Fibroblast of skin of left biceps (primary cell): Measurements from ENCODE around the gene PHF19.

Source experiments
- DNase-seq, 2 experiments: peaks; one replicate each; pipeline ENCODE4 v3.0.0-alpha.2; 2013; ENCODE audit warnings: low read depth in 2 of 2

The PHF19 gene

DNA sequence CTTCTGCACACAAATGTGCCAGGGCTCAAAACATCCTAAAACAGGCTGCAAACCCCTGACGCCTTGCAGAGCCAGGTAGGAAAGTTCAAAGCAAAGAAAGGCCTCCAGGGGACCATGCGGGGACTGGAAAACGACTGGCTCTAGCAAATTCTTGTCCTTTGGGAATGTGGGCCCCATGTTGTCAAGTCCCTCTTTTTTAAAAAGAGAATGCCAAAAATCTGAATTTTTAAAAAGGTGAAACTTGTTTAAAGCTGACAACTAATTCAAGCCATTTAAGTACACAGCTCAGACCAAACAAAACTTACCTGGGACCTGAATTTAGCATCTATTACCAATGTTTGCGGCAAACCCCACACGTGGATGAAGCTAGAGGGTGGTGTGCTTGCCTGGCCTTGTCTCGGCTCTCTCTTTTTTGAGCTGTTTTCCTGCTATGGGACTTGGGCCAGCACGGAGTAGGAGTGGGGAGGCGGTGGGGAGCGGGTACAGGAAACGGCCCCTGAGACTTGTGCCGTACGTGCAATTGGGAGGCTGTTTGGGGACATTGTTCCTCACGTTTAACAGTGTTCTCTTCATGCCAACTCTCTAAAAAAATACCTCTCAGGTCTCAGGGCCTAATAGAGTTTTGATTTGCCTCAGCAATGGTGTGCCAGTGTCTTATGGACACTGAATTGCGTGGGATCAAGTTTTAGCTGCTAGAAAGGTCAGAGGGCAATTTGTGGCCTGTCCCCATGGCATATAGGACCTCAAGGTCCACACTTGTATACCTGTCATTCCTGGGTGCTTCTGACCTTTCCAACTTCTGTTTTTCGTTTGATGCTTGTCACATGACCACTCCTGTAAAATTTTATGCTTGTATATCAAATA is 15.1 kb upstream of the PHF19 start:
- no peak for DNase-seq

DNA sequence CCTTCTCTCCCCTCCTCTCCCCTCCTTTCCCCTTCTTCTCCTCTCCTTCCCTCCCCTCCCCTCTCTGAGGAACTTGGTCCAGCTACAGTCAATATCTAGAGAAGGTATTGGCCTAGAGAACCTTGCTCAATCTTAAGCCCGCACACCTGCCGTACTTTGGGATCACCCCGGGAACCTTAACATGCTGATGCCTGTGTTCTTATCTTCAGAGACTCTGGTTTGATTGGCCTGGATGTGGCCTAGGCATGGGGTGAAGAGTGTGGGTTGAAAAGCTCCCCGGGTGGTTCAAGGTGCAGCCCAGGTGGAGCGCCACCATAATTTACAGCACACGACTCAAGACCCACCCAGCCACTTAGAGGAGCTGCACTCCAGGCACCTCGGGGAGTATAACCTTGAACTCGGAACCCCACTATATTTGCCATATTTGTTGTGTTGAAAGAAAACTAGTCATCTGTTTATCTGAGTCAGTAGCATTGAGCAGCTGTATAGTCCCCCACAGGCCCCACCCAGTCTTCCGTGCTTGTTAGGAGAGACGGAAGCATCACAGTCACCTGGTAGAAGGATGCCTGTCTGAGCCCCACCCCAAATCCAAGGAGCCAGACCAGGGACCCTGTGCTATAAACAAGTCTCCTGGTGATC is 14.4 kb upstream of the PHF19 start:
- no peak for DNase-seq

DNA sequence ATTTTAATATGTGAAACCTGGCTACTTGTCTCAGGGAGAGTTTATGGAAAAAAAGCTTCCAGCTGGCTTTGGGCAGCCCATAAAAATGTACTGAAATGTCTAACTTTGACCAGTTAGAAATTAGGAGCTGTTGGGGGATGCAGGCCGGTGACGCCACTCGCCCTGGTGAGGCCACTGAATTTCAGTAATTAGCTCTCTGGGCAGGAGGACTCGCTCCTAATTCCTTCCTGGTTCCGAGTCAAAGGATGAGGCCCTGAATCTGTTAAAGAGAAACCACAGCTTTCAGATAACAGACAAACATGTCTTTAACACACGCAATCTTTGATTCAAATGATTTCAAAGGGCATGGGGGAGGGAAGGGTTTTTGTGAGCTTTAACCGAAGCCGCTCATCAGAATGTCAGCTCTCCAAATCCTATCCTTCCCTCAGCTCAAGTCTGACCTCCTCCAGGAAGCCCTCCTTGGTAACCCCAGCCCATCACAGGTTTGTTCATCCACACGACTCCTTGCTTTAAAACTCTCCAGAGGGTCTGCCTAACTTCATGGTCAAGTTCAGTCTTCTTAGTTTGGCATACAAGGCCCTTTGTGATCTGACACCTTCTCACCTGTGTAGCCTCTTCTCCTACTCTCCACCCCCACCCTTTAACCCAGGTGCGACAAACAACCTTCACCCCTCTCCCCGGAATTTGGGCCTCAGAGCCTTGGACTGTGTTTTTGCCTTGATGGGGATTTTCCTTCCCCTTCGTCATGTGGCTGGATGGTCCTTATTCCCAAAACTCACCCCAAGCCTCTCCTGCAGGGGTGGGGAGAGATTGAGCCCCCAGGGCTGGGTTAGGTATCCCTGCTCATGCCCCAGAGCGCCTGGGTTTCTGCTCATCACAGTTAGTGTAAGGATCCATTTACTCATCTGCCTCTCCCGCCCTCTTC is 13.6 kb upstream of the PHF19 start:
- DNase-seq = no peak

DNA sequence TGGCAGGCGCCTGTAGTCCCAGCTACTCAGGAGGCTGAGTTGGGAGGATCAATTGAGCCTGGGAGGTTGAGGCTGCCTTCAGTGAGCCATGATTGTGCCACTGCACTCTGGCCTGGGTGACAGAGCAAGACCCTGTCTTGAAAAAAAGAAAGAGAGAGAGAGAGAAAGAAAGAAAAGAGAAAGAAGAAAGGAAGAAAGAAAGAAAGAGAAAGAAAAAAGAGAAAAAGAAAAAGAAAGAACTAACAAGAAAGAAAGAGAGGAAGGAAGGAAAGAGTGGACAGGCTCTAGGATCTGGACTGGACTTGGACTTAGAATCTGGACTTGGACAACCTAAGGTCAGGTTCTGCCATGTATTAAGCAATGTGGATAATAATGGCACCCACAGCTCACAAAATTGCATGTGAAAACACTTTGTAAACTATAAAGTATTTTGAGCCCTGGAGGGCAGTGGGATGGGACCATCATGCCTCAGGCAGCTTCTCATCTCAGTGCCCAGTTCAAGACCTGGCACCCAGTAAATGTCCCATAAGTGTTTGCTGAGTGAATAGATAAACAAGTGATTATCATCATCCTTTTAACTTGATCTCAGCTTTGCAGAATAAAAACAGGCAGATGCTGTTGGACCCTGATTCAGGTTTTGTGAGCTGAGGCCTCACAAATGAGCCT is 12.8 kb upstream of the PHF19 start:
- no peak for DNase-seq

DNA sequence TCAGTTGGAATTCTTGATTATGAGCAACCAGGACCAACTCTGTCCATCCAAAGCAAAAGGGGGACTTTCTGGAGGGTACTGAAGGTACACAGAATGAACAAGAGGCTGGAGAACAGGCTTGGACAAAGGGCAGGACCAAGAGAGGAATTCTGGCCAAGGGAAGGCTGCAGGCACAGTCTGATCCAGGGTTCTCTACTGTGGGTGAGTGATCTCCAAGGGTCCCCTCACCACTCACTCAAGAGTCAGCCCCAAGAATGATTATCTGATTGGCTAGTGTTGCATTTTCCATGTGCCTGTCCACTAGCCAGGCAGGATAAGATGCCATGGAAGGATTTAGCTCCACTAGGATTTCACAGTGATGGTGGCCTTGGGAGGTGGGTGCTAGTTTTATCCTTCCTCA is 11.6 kb upstream of the PHF19 start:
- no peak for DNase-seq

DNA sequence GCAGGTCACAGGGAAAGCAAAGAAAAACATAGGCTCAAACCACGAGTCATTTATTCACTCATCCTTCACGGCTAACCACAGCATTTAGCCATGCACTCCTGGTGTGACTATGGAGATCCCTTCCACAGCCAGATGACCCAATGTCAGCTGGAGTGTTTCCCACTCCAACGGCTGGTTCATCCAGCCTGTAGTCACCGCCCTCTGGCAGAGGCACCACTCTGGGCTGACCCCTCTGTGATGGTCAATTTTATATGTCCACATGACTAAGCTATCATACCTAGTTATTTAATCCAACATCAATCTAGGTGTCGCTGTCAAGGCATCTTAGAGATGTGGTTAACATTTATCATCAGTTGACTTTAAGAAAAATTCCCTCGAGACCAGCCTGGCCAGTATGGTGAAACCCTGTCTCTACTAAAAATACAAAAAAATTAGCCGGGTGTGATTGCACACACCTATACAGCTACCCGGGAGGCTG is 9.5 kb upstream of the PHF19 start:
- DNase-seq = no peak

DNA sequence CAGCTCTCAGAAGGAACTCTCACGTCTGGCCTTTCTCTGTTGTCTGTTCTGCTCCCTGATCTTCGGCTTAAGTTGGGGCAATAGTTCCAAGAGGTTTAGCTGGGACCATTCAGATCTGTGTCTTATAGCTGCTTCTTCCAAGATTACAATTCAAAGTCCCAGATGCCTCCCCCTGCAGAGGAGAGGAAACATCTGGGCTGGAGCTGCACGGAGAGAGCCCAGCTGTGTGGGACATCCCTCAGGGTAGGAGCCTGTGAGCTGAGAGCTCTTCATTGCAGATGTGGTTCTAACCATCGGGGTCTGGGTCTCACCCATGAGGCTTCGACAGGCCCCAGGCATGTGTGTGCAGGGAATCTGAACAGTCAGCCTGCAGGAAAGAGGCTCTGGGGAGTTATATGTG is 9.0 kb upstream of the PHF19 start:
- no peak for DNase-seq

DNA sequence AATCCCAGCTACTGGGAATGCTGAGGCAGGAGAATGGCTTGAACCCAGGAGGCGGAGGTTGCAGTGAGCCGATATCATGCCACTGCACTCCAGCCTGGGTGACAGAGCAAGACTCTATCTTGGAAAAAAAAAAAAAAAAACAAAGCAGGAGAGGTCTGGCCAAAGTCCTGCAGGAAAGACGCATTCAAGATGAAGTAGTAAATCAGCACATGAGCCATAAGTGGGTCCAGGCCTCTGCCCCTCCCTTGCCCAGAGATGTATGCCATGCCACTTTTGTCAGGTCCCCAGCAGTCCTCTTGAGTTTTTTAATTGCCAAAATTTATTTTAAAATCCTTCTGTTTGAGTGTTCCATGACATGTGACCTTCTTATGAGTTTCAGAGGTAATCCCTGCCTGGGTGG is 8.5 kb upstream of the PHF19 start:
- DNase-seq = no peak

DNA sequence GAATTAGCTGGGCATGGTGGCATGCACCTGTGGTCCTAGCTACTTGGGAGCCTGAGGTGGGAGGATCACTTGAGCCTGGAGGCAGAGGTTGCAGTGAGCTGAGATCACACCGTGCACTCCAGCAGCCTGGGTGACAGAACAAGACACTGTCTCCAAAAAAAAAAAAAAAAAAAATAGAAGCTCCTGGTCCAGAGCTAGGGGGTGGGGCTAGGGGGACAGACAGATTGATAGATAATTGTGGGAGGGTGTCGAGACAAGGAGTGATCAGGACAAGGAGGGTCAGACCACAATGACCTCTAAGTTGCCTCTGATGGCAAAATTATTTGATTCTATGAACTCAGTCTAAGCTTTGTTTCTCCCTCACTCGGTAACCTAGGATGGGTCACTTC is 6.6 kb upstream of the PHF19 start:
- DNase-seq = no peak

DNA sequence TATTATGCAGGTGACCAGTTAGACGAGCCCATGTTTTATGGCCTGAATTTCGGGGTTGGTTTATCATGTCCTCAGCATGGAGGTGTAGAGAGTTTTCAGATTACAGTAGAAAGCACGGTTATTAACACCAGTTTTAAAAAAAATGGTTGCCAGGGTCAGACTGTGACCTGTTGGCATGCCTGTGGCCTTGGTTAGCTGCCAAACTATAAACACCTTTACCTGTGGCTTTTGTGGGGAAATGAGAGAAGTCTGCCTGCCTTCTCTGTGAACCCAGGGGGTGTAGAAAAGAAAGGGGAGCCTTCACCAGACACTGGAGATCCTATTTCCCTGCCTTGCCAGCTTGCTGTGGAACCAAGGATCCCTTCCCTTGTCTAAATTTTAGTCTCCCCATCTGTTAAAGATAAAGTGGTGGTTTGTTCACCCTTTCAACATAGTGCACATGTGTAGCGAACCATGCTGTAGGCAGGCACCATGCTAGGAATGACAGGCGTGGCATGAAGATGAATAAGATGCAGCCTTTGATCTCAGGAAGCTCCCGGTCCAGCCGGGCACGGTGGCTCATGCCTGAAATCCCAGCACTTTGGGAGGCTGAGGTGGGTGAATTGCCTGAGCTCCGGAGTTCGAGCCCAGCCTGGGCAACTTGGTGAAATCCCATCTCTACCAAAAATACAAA is 6.1 kb upstream of the PHF19 start:
- DNase-seq = no peak

DNA sequence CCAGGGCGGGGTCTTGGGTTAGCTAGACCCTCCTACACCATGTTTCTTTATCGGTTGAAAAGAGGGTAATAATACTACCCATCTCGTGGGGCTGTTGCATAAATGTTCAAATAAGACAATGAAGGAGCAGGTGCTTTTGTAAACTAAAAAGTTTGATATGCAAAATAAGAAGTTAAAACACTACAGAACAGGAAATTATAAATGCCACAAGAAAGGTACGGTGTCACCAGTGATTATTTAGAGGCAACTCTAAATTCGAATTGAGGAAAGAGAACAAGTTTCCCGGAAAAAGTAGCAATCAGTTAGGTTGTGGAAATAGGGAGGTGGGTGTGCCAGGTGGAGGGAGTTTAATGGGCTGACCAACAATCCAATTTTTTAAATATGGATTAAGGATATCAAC is 2.5 kb upstream of the PHF19 start:
- DNase-seq = no peak

DNA sequence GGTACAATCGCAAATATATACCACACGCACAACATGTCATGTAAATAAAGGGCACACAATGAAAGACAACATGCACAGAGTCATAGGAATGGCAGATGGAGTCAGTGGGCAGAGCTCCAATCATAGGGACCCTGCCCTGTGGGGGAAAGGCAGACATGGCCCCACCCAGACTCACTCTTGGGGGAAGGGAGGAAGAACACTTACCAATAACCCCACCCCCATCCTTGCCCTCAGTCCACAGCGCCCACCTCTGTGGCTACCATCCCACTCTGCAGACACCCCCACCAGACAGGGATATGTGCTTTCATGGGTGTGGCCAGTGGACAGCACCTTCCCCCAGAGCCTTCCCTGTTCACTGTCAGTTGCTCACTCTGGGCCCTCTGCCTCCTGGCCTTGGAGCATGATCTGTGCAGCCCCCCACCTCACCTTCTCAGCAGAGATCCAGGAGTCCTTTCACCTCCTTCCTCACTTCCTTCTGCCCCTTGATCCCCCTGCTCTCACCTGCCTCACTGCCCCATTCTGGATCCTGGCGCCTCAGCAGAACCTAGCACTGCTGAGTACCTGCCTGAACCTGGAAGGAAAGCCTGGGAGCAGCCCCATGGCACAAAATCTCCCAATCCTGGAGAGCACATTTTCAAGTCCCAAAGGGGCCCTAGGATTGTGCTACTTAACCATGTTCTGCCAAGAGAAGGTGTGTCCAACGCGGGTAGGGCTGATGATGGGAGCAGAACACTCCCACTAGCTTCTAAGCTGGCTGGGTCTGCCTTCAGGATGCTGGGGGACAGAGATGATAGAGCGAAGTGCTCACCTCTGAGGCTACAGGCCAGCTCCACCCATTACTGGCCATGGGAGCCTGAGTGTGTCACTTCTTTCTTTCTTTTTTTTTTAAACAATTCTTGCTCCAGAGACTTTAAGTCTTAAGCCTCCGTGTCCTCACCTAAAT is 1.5 kb upstream of the PHF19 start:
- DNase-seq = no peak

DNA sequence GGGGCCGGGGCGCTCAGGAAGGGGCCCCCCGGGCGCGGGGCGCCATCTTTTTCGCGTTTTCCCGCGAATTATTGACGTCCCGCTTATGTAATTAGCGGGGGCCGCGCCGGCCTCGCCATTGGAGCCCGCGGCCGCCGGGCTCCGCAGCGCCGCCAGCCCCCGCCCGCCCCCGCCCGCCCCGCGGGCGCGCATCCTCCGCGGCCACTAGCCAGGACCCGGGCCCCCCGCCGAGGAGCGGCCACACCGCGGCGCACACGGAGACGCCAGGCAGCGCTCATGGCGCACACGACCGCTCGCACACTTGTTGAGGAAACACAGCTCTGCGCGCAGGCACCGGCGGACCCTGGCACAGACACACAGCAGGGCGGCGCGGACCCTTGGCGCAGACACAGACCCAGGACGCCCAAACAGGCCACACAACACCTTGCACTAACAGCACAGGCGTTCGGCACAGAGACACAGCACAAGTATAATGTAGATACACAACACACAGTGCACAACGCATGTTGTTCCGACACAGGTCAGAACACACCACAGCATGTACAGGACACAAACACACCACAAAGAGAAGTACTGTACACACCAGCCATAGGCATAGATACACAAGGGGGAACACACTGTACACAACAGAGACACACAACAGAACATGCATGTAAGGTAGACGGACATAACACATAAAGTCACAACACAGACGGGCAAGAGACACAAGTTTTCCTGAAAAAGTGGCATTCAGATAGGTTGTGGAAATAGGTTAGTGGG is 467 bp upstream of the PHF19 start:
- DNase-seq = no peak

DNA sequence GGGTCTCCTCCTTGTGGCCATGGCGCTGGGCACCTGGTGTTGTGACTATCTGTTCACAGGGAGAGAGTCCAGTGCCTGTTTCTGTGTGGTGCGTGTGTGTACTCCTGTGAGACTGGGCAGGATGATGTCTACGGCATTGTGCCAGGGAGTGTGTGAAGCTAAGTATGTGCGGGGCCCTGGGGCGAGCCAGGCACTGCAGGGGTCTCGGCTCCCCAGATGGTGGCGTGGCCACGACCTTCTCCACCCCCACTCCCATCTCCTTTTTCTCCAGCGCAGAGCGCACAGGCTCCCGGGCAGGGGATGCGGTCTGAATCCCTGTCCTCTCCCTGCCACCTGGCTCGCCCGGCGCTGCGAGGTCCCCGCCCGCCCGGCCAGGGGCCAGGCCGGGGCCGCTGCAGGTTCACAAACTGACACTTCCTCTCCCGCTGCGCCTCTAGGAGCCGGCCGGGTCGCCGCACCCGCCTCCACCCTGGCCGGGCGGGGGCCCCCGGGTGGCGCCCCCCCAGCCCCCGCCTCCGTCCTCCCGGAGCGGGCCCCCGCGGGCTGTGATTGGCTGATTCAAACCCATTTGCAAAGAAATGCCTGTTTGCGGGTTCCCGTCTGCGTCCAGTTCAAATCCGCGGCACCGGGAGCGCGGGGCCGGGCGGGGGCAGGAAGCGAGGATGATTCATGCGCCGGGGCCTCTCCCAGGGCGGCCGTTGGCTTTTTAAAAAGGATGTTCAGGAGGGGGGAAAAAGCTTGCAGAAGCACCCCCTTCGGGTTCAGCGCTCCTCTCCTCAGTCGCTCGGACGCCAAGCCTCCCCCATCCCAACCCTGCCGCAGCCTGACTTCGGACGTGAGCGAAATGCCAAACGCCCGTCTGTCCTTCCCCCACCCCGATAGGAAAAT is 790 bp downstream of the PHF19 start:
- DNase-seq = peak; percentile 52 to 54

DNA sequence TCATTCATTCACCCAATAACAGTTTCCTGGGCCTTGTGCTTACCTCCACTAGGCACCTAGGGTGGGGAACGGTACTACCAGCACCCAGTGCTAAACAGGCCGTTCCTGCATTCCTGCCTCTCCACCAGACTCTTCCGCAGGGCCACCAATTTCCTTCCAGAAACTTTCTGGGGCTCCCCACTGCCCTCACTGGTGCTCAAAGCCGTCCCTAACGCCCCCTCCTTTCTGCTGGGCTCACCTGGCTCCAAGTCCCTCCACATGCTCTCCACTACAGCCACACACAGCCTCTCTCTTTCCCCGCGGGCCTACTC is 1.4 kb downstream of the PHF19 start:
- DNase-seq = no peak

DNA sequence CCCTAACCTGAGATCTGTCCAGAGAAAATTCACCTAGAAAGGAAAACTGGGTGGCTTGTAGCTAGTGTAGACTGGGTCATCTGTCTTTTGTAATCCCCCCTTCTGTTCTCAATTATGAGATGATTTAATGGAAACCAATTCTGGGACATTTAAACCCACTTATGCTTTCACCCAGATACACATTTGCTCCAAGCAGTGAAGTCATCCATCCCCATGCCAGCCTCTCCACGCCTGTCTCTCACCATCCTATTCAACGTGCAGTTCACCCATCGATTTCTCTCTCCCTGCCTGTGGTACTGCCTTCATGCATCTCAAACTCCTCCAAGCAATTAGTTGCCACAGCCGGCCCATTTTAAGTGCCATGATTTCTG is 1.8 kb downstream of the PHF19 start:
- no peak for DNase-seq

DNA sequence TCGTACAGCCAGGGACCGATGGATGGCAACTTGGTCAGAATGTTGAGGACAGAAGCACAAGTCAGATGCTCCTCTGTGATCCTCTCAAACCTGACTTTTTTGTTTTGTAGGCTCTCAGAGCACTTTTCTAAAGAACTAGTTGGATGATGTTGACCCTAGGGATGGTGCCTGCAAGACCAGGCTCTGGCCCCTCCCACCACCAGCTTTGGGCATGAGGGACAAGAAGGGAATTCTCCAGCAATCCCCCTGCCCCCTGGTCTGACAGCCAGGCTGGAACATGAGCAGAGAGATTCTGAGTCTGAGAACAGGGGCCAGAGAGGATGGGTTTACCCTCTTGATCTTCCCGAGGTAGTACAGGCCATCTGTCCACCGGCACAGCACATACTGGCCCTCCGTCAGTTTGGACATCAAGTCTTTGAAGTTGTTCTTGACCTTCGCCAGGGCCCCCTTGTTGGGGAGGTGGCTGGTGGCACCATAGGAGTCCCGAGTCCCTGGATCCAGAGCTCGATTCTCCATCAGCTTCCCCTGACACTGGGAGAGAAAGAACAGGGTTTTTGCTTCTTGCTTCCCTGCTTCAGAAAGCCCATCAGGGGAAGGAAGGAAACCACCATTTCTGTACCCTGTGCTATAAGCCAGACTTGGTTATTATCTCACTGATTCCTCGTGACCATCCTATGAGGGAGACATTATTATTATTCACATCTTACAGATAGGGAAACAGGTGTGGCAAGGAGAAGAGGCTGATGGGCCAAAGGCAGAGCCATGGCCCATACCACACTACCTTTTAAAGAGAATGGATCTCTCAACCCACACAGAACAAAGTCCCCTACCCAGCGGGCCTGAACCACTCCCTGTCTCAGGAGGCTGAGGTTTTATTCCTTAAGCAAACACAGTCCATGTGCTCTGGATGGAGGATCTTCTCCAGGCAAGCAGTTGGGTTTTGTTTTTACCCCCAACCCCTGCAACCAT is 2.5 kb downstream of the PHF19 start:
- no peak for DNase-seq
